Hepatocyte (in vitro differentiated cells): Measurements from ENCODE around the gene AFTPH. TPM values are rescaled to one million over a fixed set of nuclear protein-coding genes. Genes with fewer than 3 reads are reported as not detected.

Experiments
- DNase-seq: peaks from one replicate; pipeline ENCODE4 v3.0.0-alpha.2; 2016; ENCODE audit warnings: low spot score
- H2AFZ ChIP-seq: fragments of 200-600 bp; sonication (generic); 2 replicates; pipeline ENCODE4 v1.6.0; 2016; ENCODE audit warnings: antibody characterized with exemption, mild to moderate bottlenecking
- H3K27ac ChIP-seq: fragments of 200-600 bp; sonication (generic); 2 replicates; pipeline ENCODE4 v1.5.1; 2016; ENCODE audit warnings: mild to moderate bottlenecking
- H3K27me3 ChIP-seq: fragments of 200-600 bp; sonication (generic); 2 replicates; pipeline ENCODE4 v1.6.1; 2016
- H3K36me3 ChIP-seq: fragments of 200-600 bp; sonication (generic); replicated peaks from 2 replicates; pipeline ENCODE4 v1.5.1; 2016; ENCODE audit warnings: low read depth; ENCODE audit not compliant: insufficient read depth
- H3K4me1 ChIP-seq: fragments of 200-600 bp; sonication (generic); 2 replicates; pipeline ENCODE4 v1.5.1; 2016; ENCODE audit warnings: mild to moderate bottlenecking, moderate library complexity; ENCODE audit not compliant: insufficient read depth
- H3K4me2 ChIP-seq: fragments of 200-600 bp; sonication (generic); 2 replicates; pipeline ENCODE4 v1.6.0; 2016
- H3K4me3 ChIP-seq: fragments of 200-600 bp; sonication (generic); 2 replicates; pipeline ENCODE4 v1.5.1; 2016; ENCODE audit warnings: mild to moderate bottlenecking
- H3K79me2 ChIP-seq: fragments of 200-600 bp; sonication (generic); 2 replicates; pipeline ENCODE4 v1.6.0; 2017; ENCODE audit warnings: mild to moderate bottlenecking
- H3K9me2 ChIP-seq: fragments of 200-600 bp; sonication (generic); replicated peaks from 2 replicates; pipeline ENCODE4 v1.6.0; 2017; ENCODE audit warnings: mild to moderate bottlenecking; ENCODE audit not compliant: insufficient read depth
- H3K9me3 ChIP-seq: fragments of 200-600 bp; sonication (generic); 2 replicates; pipeline ENCODE4 v1.5.1; 2016; ENCODE audit warnings: low read depth, mild to moderate bottlenecking
- H4K20me1 ChIP-seq: fragments of 200-600 bp; sonication (generic); 2 replicates; pipeline ENCODE4 v1.6.0; 2016; ENCODE audit warnings: mild to moderate bottlenecking; ENCODE audit not compliant: insufficient read depth, poor library complexity, severe bottlenecking
- EZH2 ChIP-seq: fragments of 200-600 bp; sonication (generic); IDR thresholded peaks from 2 replicates; pipeline ENCODE4 v1.6.1; 2016; ENCODE audit warnings: antibody characterized with exemption, mild to moderate bottlenecking, borderline replicate concordance
- EZH2phosphoT487 ChIP-seq: fragments of 200-600 bp; sonication (generic); IDR thresholded peaks from one replicate; pipeline ENCODE4 v1.6.1; 2018; ENCODE audit warnings: antibody characterized with exemption, mild to moderate bottlenecking, low read depth, moderate library complexity; ENCODE audit not compliant: unreplicated experiment, severe bottlenecking
- WGBS: methylation state at CpG from one replicate; pipeline ENCODE4 v1.1.6; 2016; ENCODE audit warnings: low lambda C conversion rate; ENCODE audit errors: missing lambda C conversion rate; 5-methylcytosine and 5-hydroxymethylcytosine counted together
- polyA plus RNA-seq: library from polyadenylated mRNA; unstranded; fragments of >200 nt; fragmentation: Nextera tagmentation; extraction: Ambion mirVana; gene quantifications from 2 replicates; pipeline ENCODE4 v1.2.1, GENCODE V29; 2016
- total RNA-seq: library from RNA; depleted of rRNA; stranded (reverse); fragments of >200 nt; gene quantifications from 2 replicates; pipeline ENCODE4 v1.2.3, GENCODE V29; 2014
- TF ChIP-seq, protein P1 (sequence below): fragments of 200-600 bp; sonication (generic); IDR thresholded peaks from 2 replicates; pipeline ENCODE4 v1.5.1; 2016; ENCODE audit warnings: antibody characterized with exemption, mild to moderate bottlenecking; ENCODE audit not compliant: poor library complexity

Gene AFTPH
- total and polyA plus RNA-seq, 2 experiments from 2014 or later: 11.8 to 50.9 TPM

DNA sequence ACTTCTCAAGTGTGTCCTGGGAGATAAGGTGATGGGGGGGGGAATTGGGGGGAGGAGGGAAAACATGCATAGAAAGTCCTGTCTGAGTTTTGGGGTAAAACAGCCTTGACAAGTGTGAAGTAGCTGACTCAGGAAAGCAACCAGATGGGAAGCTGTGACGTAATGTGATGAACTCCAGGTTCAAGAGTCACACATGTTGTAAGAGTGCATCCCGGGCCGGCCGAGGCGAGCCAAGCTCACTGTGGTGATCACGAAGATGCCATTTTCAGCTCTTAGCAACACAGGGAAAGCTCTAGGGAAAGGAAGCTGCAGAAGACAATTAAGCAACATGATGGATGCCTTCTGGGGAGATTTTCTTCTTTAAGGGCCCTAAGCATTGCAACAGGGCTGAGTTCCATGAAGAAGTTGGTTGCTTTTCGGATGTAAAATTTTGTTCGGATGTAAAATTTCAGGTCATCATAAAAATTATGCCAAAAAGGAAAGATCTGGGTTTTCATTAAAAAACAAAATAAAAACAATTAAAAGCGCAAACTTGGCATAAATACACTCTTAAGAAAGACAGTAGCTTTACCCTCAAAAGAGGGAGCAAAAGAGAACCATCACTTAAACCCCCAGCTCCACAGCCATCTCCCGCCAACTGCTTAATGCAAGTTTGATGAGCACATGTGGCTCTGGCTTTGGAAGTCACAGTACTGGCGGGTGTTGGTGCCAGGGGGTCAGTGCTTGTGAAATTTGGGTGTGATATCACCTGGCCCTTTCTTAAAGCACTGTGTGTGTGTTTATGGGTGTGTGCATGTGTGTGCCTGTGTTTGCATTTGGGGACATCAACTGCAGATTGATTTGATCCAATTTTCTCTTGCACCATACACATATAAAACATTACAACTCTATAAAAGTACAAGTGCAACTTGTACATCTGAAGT is 110.5 kb downstream of the AFTPH start:
- DNase-seq: no peak
- H3K4me3 ChIP-seq: no peak overlapping the region
- peaks cover 66% of the 10 kb centered on the region for H3K79me2 ChIP-seq
- no peak overlapping the region for H3K27ac ChIP-seq
- H3K27me3 ChIP-seq: no peaks in the 10 kb centered on the region
- TF ChIP-seq EZH2 (no peak), EZH2phosphoT487 (no peak)
- TF ChIP-seq, protein P1, sequence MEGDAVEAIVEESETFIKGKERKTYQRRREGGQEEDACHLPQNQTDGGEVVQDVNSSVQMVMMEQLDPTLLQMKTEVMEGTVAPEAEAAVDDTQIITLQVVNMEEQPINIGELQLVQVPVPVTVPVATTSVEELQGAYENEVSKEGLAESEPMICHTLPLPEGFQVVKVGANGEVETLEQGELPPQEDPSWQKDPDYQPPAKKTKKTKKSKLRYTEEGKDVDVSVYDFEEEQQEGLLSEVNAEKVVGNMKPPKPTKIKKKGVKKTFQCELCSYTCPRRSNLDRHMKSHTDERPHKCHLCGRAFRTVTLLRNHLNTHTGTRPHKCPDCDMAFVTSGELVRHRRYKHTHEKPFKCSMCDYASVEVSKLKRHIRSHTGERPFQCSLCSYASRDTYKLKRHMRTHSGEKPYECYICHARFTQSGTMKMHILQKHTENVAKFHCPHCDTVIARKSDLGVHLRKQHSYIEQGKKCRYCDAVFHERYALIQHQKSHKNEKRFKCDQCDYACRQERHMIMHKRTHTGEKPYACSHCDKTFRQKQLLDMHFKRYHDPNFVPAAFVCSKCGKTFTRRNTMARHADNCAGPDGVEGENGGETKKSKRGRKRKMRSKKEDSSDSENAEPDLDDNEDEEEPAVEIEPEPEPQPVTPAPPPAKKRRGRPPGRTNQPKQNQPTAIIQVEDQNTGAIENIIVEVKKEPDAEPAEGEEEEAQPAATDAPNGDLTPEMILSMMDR: no peak
- peaks cover 35% of the 10 kb centered on the region for H3K4me1 ChIP-seq
- no peaks in the 10 kb centered on the region for H3K9me2 ChIP-seq
- WGBS: 83% methylated on average over 11 of the region's 11 CpGs
- H3K4me2 ChIP-seq: no peak overlapping the region
- H3K36me3 ChIP-seq: no peaks in the 10 kb centered on the region
- no peak overlapping the region for H2AFZ ChIP-seq
- H3K9me3 ChIP-seq: no peaks in the 10 kb centered on the region
- peaks cover 47% of the 10 kb centered on the region for H4K20me1 ChIP-seq

DNA sequence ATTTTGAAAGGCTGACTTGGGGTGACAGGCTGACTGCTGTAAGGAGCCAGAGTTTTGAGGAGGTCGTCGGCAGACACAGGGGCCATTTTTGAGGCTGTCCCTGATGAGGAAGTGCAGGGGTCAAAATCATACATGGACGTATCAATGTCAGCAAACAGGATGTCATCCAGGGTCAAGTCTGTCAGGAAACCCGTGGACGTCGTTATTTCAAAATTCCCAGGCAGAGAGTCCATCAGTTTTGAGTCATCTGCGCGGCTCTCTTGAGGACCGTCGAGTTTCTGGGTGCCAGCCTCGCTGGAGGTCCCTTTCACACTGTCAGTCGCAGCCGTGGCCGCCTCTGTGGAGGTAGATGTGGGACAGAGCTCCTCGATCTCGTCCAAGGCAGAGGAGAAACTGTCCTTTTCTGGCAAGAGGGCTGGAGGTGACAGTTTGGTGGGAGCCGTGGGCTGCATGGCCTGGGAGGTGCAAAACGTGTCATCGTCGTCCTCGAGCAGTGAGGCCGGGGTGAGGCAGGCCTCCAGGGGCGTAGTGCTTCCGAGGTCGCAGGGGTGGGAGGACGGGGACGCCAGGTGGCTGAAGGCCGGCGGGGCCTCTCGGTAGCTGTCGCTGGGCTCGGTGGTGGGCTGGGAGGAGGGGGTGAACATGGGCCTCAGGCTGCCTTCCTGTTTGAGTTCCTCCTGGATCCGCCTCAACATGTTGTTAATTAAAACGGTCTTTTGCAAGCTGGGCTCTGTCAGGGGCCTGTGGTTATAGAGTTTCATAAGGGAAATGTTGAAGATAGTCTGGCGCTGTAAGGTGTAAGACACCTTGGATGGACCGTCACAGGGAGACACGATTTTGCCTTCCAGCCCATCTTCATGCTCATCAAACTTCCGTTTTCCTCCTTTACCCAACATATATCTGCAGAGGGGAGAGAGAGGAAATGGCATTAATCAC is 112.1 kb downstream of the AFTPH start:
- peaks cover 47% of the 10 kb centered on the region for H3K4me1 ChIP-seq
- no peak overlapping the region for H2AFZ ChIP-seq
- peaks cover 63% of the 10 kb centered on the region for H4K20me1 ChIP-seq
- WGBS: 79% methylated on average over 38 of the region's 38 CpGs
- no peak overlapping the region for H3K4me3 ChIP-seq
- H3K27me3 ChIP-seq: no peaks in the 10 kb centered on the region
- no peak overlapping the region for H3K27ac ChIP-seq
- no peaks in the 10 kb centered on the region for H3K9me2 ChIP-seq
- peaks cover 80% of the 10 kb centered on the region for H3K79me2 ChIP-seq
- no peaks in the 10 kb centered on the region for H3K36me3 ChIP-seq
- TF ChIP-seq, protein P1: no peak
- TF ChIP-seq EZH2 (no peak), EZH2phosphoT487 (no peak)
- DNase-seq: no peak
- no peak overlapping the region for H3K4me2 ChIP-seq
- H3K9me3 ChIP-seq: no peaks in the 10 kb centered on the region

DNA sequence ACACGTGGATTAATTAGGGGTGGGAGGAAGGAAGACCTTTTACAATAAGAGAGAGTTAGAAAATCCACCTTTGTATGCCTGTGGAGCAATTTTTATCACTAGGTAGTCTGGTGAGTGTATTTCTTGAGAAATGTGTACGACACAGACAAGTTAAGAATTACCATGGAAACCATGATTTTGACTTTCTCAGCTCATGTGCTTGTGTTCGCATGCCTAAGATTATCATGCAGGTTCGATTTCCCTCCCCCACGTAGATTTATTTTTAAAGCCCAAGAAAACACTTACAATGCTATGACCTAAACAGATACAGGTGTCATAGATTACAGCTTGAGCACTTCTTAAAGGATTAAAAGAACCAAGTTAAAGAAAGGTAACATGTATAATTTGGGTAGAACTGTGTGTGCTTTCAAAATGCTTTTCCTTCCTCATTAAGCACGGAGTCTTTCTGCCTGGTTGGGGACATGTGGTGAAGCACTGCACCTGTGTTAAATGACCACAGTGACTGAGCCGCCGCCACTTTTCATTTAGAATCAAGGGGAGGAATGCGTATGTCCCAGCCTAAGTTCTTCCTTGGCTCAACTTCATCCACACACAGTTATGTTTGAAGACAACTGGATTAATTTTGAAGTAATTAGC is 113.0 kb downstream of the AFTPH start:
- TF ChIP-seq EZH2phosphoT487 (no peak), EZH2 (no peak)
- TF ChIP-seq, protein P1: no peak
- no peak overlapping the region for H3K4me2 ChIP-seq
- 83% methylated on average over 9 of the region's 9 CpGs for WGBS
- H3K9me3 ChIP-seq: no peaks in the 10 kb centered on the region
- H3K27me3 ChIP-seq: no peaks in the 10 kb centered on the region
- no peak overlapping the region for H3K27ac ChIP-seq
- H3K79me2 ChIP-seq: peaks cover 88% of the 10 kb centered on the region
- H3K9me2 ChIP-seq: no peaks in the 10 kb centered on the region
- H2AFZ ChIP-seq: no peak overlapping the region
- H4K20me1 ChIP-seq: peaks cover 67% of the 10 kb centered on the region
- H3K36me3 ChIP-seq: no peaks in the 10 kb centered on the region
- DNase-seq: no peak
- no peak overlapping the region for H3K4me3 ChIP-seq
- peaks cover 48% of the 10 kb centered on the region for H3K4me1 ChIP-seq
